NCI-H526 (cell line): ENCODE data around the gene WDR86.

Experiments
- DNase-seq, 2 experiments: peaks; one replicate each; lab custom pipeline; 2025; lab: John Stamatoyannopoulos, UW

WDR86 gene

GRCh38 chr7:151348970-151349369 lies 60.9 kb downstream of the WDR86 start:
- no peak for DNase-seq

DNA sequence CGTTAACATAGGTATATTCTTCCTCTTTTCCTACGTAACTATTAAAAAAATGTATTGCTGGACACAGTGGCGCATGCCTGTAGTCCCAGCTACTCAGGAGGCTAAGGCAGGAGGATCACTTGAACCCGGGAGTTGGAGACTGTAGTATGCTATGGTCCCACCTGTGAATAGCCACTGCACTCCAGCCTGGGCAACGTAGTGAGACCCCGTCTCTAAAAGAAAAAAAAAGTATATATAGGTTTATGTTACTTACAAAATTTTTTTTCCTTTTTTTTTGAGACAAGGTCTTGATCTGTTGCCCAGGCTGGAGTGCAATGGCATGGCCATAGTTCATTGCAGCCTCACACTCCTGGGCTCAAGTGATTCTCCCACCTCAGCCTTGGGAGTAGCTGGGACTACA lies 62.6 kb downstream of the WDR86 start:
- DNase-seq = no peak

DNA sequence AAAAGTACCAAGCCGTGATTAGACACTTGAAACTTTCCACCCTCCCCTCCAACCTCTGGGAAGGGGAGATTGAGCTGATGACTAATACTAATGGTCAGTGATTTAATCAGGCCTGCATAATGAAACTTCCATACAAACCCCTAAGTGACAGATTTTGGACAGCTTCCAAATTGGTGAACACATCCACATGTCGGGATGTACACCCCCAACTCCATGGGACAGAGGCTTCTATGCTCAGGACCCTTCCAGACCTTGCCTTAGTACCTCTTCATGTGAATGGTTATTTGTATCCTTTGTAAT lies 63.4 kb downstream of the WDR86 start:
- no peak for DNase-seq

DNA sequence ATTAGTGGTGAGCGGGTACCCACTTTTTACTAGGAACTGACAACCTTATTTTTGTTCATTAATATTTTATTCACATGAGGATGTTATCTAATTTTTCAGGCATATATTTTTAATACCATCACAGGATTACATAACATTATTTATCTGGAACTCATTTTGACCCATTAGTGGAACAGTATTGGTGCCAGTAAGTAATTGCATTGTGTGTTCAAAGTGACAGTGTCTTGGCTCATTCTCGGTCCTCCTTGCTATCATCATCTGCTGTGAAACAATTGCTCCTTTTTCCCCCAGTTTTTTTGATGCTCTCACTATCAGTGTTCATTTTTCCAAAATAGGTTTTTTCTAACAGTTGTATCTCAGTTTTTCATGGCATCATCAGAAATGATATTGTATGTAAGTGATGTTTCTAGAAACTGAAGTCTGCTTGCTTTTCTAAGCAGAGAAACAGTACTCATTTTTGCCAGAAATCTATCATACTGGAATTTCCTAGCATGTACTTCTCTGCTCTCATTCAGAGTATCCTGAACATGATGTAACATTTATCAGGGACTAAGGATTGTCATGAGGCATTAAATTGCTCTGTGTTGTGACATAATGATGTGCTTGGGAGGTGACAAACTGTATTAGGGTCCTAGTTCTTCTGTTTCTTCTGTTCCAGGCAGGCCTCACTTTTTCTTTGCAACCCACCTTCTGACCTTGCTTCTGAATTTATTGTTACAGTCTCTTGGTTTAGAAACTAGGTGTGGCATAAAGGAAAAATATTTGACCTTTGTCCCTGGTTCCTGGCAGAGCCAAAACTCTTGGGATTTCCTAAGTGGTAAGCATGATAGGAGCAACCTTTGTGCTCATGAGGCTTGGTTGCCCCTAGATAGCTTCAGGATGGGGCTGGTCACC lies 64.0 kb downstream of the WDR86 start:
- DNase-seq = no peak

DNA sequence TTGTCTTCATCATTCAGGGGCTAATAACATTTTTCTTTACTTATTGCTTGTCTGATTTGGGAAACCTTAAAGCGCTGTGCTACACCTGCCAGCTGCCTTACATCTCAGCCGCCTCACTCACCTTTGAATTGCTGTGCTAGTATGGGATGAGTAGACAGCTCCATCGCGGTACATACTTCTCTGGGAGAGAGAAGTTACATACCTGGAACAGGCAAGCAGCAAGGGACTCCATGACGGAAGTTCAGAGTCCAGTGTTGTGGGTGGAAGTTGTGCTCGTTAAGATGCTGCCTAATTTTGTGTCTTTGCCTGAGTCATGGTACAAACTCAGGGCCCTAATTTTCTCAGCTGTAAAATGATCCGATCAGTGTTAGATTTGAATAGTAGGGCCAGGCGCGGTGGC lies 66.3 kb downstream of the WDR86 start:
- no peak for DNase-seq

- DNase-seq = peak in 1 of 2 experiments; percentile 15
Measured at GRCh38 chr7:151342811-151343210, 67.0 kb downstream of the WDR86 start.

DNA sequence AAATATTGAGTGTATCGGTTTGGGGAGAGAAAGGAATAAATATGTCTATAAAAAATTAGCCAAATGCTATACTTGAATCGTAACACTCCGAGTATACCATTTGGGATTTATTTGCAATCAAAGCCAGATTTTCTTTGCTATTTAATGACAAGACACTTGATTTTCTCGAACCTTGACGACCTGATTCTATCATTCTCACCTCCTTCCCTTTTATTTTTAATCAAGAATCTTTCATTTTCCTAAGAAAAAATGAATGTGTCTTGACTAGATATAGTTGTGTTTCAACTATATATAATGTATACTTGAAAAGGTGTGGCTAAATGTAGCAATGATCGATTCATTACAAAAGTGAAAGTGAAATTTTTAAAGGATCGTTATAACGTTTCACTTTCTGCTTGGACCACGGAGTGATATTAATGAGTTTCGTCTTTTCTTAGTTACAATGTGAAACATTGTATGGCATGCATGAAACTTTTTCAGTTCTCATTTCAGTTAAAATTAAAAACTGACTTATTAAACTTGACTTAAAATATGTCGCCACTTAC lies 67.7 kb downstream of the WDR86 start:
- peak in 1 of 2 experiments; percentile 50 for DNase-seq

DNA sequence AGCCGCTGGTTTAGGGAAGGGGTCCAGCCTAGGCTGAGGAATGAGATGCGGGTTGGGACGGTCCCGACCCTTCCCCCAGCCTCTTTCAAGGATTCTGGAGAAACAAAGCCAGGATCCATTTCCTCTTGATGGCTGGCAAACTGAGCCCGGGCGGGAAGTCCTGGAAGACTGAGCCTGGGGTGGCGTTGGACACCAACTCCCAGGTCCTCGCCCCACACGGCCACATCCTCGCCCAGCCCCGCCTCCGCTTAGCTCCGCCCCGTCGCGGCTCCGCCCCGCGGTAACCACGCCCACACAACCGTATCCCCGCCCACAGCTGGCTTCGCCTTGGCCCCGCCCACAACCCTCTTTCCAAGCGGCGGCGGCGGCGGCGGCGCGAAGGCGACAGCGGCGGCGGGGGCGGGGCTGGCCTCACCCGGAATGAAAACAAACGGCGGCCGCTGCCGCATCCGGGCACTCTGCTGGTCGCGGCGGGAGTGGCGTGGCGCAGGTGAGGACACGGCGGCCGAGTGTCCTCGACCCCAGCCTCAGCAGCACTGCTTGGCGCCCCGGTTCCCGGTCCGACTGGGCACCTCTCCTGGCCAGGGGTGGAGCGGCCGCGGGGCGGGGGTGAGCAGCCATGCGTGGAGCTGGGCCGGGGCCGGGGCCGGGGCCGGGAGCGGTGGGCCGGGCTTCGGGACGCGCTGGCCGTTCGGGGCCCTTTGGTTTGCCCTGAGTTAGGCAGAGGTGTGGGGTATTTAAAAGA lies 68.3 kb downstream of the WDR86 start, which contains the start of gene NUB1:
TSS of gene NUB1 (plus strand) at position 456 of the 745 bp plus-strand sequence. CDS start 3,538 bp downstream, outside the sequence.
- peak; percentile 56 to 95 for DNase-seq

DNA sequence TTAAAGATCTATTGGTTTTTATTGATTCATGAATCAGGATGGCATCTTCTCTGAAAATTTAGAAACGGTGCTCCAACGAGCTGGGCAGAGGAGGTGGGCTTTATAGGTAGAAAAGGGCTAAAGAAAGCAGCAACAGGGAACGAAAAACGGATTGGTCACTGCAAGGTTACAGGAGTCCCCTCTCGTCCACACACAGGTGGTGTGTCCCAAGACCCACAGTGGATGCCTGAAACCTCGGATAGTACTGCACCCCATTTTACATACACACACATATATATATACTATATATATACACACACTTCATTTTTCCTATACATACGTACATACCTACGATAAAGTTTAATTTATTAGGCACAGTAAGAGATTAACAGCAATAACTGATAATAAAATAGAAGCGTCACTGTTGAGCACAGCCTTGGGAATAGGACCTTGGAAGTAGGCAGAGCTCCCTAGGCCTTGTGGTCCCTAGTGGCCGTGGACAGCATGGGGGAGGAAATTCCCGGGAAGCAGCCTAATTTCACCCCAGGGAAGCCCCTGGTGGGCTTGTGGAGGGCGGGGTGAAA lies 69.0 kb downstream of the WDR86 start:
- no peak for DNase-seq

DNA sequence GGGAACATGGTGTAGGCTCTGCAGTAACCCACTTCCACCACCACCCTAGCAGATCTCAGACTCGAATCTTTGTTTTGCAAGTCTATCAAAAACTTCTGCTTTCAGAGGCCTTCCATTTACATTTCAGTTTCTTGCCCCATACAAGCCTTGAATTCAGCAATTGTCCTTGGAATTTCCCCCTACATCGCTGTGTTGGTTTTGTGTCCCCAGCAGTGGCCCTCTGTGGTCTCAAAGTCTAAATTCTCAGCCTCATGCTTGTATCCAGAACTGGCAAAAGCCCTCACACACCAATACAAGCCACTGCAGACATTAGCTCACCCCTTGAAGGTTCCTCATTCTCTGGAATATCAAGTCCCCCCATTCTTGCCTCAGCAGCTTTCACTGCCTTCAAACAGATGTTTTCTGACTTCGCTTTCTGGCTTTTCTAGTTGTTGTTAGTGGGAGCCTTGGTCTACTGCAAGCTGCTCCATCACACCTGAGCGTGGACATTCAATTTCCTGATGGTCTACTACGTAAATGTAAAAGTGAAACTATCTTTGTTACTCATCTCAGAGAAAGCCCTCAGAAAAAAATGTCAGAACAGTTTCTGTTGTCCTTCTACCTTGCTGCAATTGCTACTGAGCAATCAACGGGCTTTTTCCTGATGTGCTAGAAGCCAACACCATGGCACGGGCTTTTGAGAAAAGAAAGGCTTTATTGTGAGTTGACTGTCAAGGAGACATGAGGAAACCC lies 70.0 kb downstream of the WDR86 start:
- no peak for DNase-seq

GRCh38 chr7:151338809-151339208 lies 71.0 kb downstream of the WDR86 start:
- no peak for DNase-seq

- DNase-seq = no peak
Measured at GRCh38 chr7:151337346-151337745, 72.5 kb downstream of the WDR86 start.

DNA sequence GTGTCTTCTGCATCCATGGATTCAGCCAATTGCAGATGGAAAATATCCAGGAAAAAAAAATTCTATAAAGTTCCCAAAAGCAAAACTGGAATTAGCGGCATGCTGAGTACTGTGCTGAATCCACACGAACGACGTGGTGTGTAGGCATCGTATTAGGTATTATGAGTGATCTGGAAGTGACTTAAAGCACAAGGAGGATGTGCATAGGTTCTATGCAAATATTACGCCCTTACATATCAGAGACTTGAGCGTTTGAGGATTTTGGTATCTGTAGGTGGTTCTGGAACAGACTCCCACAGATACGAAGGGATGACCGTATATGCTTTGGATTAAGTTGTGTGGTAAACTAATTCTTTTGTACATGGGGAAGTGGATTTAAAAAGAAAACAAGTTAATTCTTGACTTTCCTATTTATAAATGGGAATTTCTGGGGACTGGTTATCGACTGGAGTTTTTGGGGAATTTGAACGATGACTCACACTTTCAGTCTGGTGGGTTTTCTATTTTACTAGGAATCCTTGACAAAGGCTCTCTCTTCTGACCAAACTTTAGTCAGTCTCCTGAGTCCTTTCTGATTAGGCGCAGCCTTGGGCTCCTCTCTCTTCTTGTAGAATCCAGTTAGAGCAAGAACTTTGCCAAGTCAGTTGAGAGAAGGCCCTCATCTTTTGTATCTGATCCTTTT lies 73.7 kb downstream of the WDR86 start:
- DNase-seq = no peak

DNA sequence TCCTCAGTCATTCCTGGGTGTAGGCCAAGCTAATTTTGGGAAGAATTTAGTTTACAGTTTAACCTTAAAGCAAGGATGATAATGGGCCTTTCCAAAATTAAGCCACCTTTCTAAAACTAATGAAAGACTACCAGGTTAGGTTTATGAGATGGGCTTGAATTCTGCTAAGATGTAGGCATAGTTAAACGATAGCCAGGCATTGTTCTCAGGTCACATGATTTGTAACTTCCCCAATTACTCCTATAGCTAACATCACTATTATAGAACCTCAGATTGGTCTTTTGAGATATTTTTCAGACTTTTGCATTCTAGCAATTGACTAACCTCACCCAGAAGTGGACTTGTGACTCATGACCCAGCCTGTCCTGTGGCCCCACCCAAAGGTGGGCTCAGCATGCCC lies 75.2 kb downstream of the WDR86 start:
- no peak for DNase-seq
